Measurements from ENCODE around the gene TASOR2. TPM values are rescaled to one million over a fixed set of nuclear protein-coding genes. Genes with fewer than 3 reads are reported as not detected.

Gene TASOR2
- total RNA-seq, 1 donor from 2014 or later: 77.3 TPM

- no peak for DNase-seq (ENCODE audit: low spot score)
- intact Hi-C loops (cut with DNase I): no loop called here
- ATAC-seq: no peak
These were observed 35.5 kb downstream of the TASOR2 start for GRCh38 chr10:5720182-5720581.

GRCh38 chr10:5723692-5724091 is 39.1 kb downstream of the TASOR2 start:
- intact Hi-C loops (cut with DNase I): no loop called here
- ATAC-seq (peak; percentile 76), DNase-seq (ENCODE audit: low spot score) (no peak)

- intact Hi-C loops (cut with DNase I): no loop called here
- no peak for ATAC-seq
- DNase-seq (ENCODE audit: low spot score): no peak
These were observed 46.1 kb downstream of the TASOR2 start for GRCh38 chr10:5730766-5731165.

DNA sequence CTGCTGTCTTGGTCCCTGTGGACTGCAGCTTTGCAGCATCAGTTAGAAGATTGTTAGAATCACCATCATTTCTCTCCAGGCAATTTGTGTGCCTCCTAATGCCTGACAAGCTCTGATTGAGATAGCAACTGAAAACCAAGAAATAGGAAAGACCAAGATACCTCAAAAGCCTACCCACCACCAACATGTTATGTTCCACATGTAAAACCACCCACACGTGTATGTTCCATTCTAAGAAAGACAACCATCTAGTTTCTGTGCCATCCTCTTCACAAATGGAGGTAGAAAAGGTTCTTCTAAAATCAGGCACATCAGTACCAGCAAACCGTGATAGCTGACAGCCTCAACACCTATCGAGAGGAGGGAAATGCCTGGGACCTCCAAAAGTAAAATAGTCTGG is 46.9 kb downstream of the TASOR2 start:
- intact Hi-C loops (cut with DNase I): no loop called here
- ATAC-seq: no peak
- DNase-seq (ENCODE audit: low spot score): no peak

DNA sequence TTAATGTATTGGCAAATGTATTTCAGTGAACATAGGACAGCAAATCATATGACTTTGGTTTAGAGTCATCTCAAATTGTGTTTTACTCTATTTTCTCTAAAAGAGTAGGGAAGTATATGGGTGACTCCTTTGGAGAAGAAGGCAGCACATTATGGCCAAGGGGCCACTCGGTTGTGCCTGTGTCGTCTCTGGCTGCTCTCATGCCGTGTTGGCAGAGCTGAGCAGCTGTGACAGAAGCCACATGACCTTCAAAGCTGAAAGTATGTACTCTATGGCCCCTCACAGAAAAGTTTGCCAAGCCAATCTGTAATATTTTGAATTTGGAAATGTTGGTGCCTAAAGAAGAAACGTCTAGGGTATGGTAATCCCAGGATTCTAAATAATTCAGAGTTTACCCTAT is 47.5 kb downstream of the TASOR2 start:
- intact Hi-C loops (cut with DNase I): no loop called here
- no peak for DNase-seq (ENCODE audit: low spot score)
- ATAC-seq: no peak

Other genes with a start within 250 kb of the TASOR2 start
- not detected for gene CALML5, start 185.3 kb upstream of the TASOR2 start, total RNA-seq
- gene CALML3, start 159.9 kb upstream of the TASOR2 start, total RNA-seq: not detected
- gene ASB13, start 18.2 kb upstream of the TASOR2 start, total RNA-seq: 18.9 TPM
- 140 TPM for gene GDI2, start 128.6 kb downstream of the TASOR2 start, total RNA-seq
- gene ANKRD16, start 205.1 kb downstream of the TASOR2 start, total RNA-seq: 10.0 TPM
- 85.3 TPM for gene FBH1, start 205.4 kb downstream of the TASOR2 start, total RNA-seq

Data from sciatic nerve (tissue), 2 donors.